A549 (cell line): ENCODE data around the gene VPS13D.

Experiments
- CHD4 ChIP-seq: fragments of 200-600 bp; sonication (generic); IDR thresholded peaks from 2 replicates; pipeline ENCODE4 v1.6.1; 2016; ENCODE audit warnings: antibody characterized with exemption, mild to moderate bottlenecking, borderline replicate concordance
- CTCF ChIP-seq: fragments of >200 bp; sonication (Bioruptor Twin); formaldehyde crosslinking; IDR thresholded peaks from 3 replicates; pipeline ENCODE4 v1.5.1; 2016
- E2F6 ChIP-seq: IDR thresholded peaks from 2 replicates; pipeline ENCODE4 v1.6.1; 2012; ENCODE audit warnings: low read depth, borderline replicate concordance
- MAX ChIP-seq: IDR thresholded peaks from 2 replicates; pipeline ENCODE4 v1.6.1; 2012
- NFE2L2 ChIP-seq: fragments of 150-350 bp; conservative IDR thresholded peaks from 2 replicates; pipeline ENCODE4 v1.6.1; 2014; ENCODE audit warnings: low read length
- TF ChIP-seq, protein P1 (sequence below): IDR thresholded peaks from 2 replicates; pipeline ENCODE4 v1.6.1; 2012

- TF ChIP-seq, protein P1, sequence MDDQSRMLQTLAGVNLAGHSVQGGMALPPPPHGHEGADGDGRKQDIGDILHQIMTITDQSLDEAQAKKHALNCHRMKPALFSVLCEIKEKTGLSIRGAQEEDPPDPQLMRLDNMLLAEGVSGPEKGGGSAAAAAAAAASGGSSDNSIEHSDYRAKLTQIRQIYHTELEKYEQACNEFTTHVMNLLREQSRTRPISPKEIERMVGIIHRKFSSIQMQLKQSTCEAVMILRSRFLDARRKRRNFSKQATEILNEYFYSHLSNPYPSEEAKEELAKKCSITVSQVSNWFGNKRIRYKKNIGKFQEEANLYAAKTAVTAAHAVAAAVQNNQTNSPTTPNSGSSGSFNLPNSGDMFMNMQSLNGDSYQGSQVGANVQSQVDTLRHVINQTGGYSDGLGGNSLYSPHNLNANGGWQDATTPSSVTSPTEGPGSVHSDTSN = no peak
- TF ChIP-seq CTCF = no peak
- no peak for TF ChIP-seq E2F6
- TF ChIP-seq MAX = no peak
- TF ChIP-seq NFE2L2 = no peak
- TF ChIP-seq CHD4 = no peak
Observed at GRCh38 chr1:12448746-12449177, 218.9 kb downstream of the VPS13D start.
